ENCODE measurements around the gene CDCA5. TPM values are rescaled to one million over a fixed set of nuclear protein-coding genes. Genes with fewer than 3 reads are reported as not detected.
A peak's percentile ranks its signal among the peaks of the same experiment; 100 is the strongest.

Gene CDCA5
- total RNA-seq, 1 donor from 2014 or later: 25.9 TPM

GRCh38 chr11:65078786-65079342 lies 5.0 kb downstream of the CDCA5 start:
- Mint-ChIP-seq H3K4me1 (ENCODE audit: low read depth) (peaks cover 8% of the 10 kb centered on the region), H3K27me3 (no peaks in the 10 kb centered on the region), H3K27ac (peak overlapping the region; percentile 67), H3K36me3 (ENCODE audit: insufficient read depth) (peaks cover 3% of the 10 kb centered on the region), H3K9me3 (ENCODE audit: low read depth) (no peaks in the 10 kb centered on the region), H3K4me3 (ENCODE audit: low read depth) (no peak overlapping the region)
- DNase-seq (ENCODE audit: low spot score, unreplicated experiment): no peak
- no peak for TF ChIP-seq CTCF (IDR thresholded peaks at IDR 0.05; ENCODE audit: unreplicated experiment)

GRCh38 chr11:65078151-65078550 lies 5.7 kb downstream of the CDCA5 start:
- peak overlapping the region; percentile 67 for H3K27ac Mint-ChIP-seq
- no peaks in the 10 kb centered on the region for H3K27me3 Mint-ChIP-seq
- peaks cover 3% of the 10 kb centered on the region for H3K36me3 Mint-ChIP-seq (ENCODE audit: insufficient read depth)
- H3K9me3 Mint-ChIP-seq (ENCODE audit: low read depth): no peaks in the 10 kb centered on the region
- no peak for DNase-seq (ENCODE audit: low spot score, unreplicated experiment)
- no peak overlapping the region for H3K4me3 Mint-ChIP-seq (ENCODE audit: low read depth)
- H3K4me1 Mint-ChIP-seq (ENCODE audit: low read depth): peaks cover 4% of the 10 kb centered on the region
- peak; percentile 62 for TF ChIP-seq CTCF (IDR thresholded peaks at IDR 0.05; ENCODE audit: unreplicated experiment)

- no peaks in the 10 kb centered on the region for H3K4me1 Mint-ChIP-seq (ENCODE audit: low read depth)
- H3K27me3 Mint-ChIP-seq: no peaks in the 10 kb centered on the region
- H3K9me3 Mint-ChIP-seq (ENCODE audit: low read depth): no peaks in the 10 kb centered on the region
- TF ChIP-seq CTCF (IDR thresholded peaks at IDR 0.05; ENCODE audit: unreplicated experiment): no peak
- H3K36me3 Mint-ChIP-seq (ENCODE audit: insufficient read depth): peaks cover 3% of the 10 kb centered on the region
- no peak overlapping the region for H3K27ac Mint-ChIP-seq
- DNase-seq (ENCODE audit: low spot score, unreplicated experiment): no peak
- H3K4me3 Mint-ChIP-seq (ENCODE audit: low read depth): no peak overlapping the region
Measured at GRCh38 chr11:65077451-65077850, 6.4 kb downstream of the CDCA5 start.

GRCh38 chr11:65072631-65072966 lies 11.2 kb downstream of the CDCA5 start:
- no peak for TF ChIP-seq CTCF (IDR thresholded peaks at IDR 0.05; ENCODE audit: unreplicated experiment)
- Mint-ChIP-seq H3K4me1 (ENCODE audit: low read depth) (no peaks in the 10 kb centered on the region), H3K27me3 (no peaks in the 10 kb centered on the region), H3K4me3 (ENCODE audit: low read depth) (no peak overlapping the region), H3K9me3 (ENCODE audit: low read depth) (no peaks in the 10 kb centered on the region), H3K36me3 (ENCODE audit: insufficient read depth) (no peaks in the 10 kb centered on the region), H3K27ac (no peak overlapping the region)
- DNase-seq (ENCODE audit: low spot score, unreplicated experiment): no peak

GRCh38 chr11:65071907-65072630 lies 11.8 kb downstream of the CDCA5 start:
- H3K4me1 Mint-ChIP-seq (ENCODE audit: low read depth): no peaks in the 10 kb centered on the region
- no peak for DNase-seq (ENCODE audit: low spot score, unreplicated experiment)
- no peaks in the 10 kb centered on the region for H3K27me3 Mint-ChIP-seq
- H3K9me3 Mint-ChIP-seq (ENCODE audit: low read depth): no peaks in the 10 kb centered on the region
- no peak for TF ChIP-seq CTCF (IDR thresholded peaks at IDR 0.05; ENCODE audit: unreplicated experiment)
- H3K27ac Mint-ChIP-seq: no peak overlapping the region
- H3K4me3 Mint-ChIP-seq (ENCODE audit: low read depth): no peak overlapping the region
- H3K36me3 Mint-ChIP-seq (ENCODE audit: insufficient read depth): no peaks in the 10 kb centered on the region
